Activated CD4-positive, alpha-beta T cell treated with anti-CD3 and anti-CD28 coated beads for 1 hour (primary cell): ENCODE results near the gene RNF135.
"Not testable (repeated sequence)": the region's sequence is repeated elsewhere in the genome, so short reads cannot be mapped to it uniquely, and the experiment has no call there.

Experiments used
- DNase-seq: peaks from one replicate; pipeline ENCODE4 v3.0.0-alpha.2; 2020

RNF135 gene, protein sequence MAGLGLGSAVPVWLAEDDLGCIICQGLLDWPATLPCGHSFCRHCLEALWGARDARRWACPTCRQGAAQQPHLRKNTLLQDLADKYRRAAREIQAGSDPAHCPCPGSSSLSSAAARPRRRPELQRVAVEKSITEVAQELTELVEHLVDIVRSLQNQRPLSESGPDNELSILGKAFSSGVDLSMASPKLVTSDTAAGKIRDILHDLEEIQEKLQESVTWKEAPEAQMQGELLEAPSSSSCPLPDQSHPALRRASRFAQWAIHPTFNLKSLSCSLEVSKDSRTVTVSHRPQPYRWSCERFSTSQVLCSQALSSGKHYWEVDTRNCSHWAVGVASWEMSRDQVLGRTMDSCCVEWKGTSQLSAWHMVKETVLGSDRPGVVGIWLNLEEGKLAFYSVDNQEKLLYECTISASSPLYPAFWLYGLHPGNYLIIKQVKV

DNA sequence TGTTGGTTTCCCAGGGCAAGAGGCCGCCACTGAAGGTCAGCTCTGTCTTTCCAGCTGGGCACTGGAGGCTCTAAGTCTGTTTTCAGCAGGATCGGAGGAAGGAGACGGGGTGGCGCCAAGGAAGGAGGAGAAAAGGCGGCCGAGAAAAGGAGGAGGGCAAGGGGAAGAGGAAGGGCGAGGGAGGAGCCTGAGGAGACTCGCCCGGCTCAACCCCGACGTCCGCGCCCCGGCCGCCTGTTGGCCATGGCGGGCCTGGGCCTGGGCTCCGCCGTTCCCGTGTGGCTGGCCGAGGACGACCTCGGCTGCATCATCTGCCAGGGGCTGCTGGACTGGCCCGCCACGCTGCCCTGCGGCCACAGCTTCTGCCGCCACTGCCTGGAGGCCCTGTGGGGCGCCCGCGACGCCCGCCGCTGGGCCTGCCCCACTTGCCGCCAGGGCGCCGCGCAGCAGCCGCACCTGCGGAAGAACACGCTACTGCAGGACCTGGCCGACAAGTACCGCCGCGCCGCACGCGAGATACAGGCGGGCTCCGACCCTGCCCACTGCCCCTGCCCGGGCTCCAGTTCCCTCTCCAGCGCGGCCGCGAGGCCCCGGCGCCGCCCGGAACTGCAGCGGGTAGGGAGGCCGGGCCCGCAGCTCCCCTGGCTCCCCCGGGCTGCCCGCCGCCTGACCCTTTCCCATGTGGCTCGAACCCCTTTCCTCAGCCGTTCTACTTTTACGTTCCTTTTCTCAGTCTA, at the start of gene RNF135:
Gene RNF135, plus strand, starts transcription at position 209 of the 737 bp plus-strand sequence. Its CDS starts 35 bp downstream, at position 244.
- peak; percentile 41 for DNase-seq

DNA sequence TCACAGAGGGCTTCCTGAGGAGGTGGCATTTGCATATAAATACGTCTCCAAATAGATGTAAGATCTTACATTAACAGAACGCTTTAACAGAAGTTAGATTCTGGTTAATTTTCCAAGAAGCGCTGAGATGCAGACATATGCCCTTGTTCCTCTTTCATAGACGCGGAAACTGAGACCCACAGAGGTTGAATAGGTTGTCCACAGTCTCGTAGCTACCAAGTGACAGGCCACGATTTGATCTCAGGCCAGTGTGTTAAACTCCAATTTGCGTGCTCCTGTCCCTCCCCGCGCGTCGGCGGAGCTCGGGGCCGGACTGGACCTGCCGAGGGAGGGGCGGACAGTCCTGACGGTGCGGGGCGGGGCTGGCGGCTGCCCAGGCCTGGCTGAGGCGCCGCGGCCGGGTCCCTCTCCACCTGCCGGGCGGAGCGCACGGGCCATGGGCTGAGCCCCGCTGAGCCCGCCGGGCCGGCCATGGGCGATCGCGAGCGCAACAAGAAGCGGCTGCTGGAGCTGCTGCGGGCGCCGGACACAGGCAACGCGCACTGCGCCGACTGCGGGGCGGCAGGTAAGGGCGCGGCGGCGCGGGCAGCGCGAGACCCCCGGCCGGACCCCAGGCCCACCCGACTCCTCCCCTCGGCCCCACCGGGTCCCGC, 49.2 kb upstream of the RNF135 start, which contains the start of gene ADAP2:
Gene ADAP2, plus strand, starts transcription at position 402 of the 653 bp plus-strand sequence. Its CDS starts 70 bp downstream, at position 472.
- DNase-seq = no peak

DNA sequence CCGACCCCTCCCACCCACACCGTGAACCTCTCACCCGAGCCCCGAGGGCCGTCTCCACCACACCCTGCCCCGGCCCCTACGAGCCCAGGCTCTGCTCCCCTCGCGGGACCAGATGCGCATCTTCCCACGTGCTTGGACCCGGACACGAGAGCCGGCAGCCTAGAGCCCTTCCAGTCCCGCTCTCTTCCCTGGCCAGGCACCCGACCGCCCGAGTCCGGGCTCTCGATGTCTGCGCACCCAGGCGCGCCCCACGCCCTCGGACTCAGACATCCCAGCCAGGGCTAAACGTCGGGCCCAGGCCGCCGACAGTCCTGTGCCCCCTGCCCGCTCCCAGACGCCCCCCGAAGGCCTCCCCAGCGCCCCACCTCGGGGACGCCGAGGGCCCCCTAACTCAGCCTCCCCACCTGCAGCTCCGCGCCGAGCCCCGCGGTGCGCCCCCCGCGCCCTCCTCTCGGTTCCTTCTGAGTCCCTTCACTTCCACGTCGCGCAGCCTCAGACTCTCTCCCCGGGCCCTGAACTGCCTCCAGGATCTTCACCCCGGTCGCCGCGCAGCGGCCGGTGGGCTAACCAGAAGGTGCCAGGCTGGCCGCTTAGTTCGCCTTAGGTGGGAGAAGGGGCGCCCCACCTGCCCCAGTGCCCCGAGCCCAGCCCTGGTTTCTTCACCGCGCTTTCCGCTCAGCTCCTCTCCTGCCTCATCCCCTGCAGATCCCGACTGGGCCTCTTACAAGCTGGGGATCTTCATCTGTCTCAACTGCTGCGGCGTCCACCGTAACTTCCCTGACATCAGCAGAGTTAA, 48.4 kb upstream of the RNF135 start:
- DNase-seq = no peak

DNA sequence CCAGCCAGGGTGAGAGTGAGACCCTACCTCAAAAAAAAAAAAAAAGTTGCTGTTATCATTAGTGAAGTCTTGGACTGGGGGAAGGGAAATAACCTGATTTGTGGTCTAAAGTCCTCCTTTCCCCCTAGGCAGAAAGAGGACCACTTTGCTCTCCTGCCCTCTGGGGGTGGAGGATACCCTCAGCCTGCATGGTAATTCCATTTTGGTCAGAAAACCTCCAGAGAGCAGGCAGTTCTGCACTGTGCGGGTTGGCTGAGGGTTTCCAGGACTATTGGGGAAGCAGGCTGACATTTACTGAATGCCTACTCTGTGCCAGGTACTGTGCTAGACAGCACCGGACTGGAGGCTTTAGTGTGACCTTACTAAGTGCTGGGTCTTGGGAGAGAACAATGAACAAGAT, 46.5 kb upstream of the RNF135 start:
- DNase-seq = no peak

DNA sequence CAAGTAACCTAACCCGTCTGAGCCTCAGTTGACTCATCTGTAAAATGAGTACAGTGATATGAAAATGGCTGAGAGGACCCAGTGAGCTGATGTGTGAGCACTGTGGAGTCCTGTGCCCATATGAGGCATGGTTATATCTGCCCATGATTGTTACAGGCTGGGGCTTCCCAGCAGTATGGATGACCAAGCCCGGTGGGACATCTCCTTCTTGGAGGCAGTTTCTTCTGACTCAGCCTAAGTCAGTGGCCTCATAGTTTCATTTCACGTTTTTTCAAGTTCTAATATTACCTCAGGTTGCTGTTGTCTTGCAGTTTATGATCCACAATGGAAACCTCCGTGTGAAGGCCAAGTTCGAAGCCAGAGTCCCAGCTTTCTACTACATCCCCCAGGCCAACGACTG, 44.3 kb upstream of the RNF135 start:
- no peak for DNase-seq

DNA sequence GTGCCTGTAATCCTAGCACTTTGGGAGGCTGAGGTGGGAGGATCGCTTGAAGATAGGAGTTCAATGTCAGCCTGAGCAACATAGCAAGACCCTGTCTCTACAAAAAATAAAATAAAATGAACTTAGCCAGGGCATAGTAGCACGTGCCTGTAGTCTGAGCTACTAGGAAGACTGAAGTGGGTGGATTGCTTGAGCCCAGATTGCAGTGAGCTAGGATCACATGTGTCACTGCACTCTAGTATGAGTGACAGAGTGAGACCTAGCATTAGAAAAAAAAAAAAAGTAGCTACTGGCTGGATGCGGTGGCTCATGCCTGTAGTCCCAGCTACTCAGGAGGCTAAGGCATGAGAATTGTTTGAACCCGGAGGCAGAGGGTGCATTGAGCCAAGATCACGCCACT, 43.1 kb upstream of the RNF135 start:
- DNase-seq = no peak

DNA sequence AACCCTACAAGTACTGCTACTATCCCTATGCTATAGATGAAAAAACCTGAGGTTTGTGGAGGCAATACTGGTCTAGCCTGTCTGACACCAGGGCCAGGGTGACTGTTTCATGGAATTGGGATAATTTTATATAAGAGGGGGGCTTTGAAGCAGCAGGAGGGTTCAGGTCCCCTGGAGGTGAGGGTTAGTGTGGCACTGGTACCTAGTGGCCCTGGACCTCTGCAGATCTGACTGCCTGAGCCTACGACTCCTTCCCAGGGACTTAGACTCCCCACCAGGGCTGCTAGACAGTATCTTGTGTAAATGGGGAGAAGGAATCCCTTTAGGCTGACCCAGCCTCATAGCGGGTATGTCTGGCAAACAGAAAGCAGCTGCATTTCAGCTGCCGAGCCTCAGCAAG, 42.3 kb upstream of the RNF135 start:
- no peak for DNase-seq

DNA sequence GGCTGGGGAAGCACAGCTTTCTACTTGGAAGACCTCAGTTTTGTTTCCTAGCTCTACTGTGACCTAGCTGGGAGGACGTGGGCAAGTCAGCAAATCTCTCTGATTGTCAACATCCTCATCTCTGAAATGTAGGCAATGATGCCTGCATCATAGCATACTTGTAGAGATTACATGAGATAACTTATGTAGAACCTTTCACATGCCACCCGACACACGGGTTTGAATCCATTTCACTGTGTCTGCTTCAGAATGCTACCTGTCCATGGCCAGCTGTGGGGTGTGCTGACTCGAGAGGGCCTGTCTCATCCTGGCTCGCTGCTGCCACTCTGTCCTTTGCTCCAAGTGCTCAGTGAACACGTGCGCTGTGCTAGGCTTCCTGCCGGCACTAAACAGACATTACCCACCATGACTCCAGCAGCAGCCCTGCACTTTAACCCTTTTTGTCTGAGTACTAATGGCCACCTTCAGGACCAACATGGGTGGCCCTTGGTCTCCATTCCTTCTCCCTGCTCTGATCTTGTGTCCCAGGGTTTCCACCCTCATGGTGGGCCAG, 41.7 kb upstream of the RNF135 start:
- DNase-seq = no peak

DNA sequence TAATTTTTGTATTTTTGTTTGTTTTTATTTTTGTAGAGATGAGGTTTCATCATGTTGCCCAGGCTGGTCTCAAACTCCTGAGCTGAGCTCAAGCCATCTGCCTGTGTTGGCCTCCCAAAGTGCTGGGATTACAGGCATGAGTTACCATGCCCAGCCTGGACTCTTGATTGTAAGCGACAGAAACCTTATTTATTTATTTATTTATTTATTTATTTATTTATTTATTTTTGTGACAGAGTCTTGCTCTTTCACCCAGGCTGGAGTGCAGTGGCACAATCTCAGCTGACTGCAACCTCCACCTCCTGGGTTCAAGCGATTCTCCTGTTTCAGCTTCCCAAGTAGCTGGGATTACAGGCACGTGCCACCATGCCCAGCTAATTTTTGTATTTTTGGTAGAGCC, 41.0 kb upstream of the RNF135 start:
- DNase-seq = not testable (repeated sequence)

DNA sequence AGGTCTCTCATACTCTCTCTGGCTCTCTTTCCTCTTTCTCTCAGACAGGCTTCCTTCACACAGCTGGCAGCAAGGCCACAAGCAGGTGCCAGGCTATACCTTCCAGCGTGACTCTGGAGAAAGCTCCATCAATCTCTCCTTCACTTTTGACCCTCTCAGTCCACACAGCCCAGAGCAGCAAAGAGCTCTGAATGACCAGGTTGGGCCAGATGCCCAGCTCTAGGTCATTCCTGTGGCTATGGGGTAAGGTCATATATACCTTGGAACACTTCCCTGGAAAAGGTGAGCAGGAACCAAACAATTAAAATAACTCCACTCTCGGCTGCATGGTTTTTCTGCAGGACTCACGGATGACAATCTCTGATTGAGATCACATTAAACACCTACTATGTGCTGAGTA, 40.3 kb upstream of the RNF135 start:
- no peak for DNase-seq

DNA sequence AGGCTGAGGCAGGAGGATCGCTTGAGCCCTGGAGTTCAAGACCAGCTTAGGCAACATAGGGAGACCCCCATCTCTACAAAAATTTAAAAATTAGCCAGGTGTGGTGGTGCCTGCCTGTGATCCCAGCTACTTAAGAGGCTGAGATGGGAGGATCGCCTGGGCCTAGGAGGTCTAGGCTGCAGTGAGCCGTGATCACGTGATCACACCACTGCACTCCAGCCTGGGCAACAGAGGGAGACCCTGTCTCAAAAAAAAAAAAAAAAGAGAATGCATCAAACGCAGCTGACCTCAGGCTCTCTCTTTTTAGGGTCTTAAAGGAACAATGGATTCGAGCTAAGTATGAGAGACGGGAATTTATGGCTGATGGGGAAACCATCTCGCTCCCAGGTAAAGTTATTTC, 39.3 kb upstream of the RNF135 start:
- not testable (repeated sequence) for DNase-seq

DNA sequence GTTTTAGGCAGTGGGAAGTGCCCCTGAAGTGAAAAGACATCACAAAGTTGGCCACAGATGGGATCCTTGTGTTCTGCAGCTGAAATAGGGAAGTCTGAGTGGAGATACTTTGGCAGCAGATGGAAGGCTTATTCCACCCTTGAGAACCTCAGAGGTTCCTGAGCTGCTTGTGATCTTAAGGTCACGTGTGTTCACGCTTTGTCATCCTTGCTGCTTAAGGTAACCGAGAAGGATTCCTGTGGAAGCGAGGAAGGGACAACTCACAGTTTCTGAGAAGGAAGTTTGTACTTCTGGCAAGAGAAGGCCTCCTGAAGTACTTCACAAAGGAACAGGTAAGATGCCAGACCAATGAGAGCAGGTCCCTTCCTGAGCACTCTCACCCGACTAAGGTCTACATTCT, 36.9 kb upstream of the RNF135 start:
- no peak for DNase-seq

DNA sequence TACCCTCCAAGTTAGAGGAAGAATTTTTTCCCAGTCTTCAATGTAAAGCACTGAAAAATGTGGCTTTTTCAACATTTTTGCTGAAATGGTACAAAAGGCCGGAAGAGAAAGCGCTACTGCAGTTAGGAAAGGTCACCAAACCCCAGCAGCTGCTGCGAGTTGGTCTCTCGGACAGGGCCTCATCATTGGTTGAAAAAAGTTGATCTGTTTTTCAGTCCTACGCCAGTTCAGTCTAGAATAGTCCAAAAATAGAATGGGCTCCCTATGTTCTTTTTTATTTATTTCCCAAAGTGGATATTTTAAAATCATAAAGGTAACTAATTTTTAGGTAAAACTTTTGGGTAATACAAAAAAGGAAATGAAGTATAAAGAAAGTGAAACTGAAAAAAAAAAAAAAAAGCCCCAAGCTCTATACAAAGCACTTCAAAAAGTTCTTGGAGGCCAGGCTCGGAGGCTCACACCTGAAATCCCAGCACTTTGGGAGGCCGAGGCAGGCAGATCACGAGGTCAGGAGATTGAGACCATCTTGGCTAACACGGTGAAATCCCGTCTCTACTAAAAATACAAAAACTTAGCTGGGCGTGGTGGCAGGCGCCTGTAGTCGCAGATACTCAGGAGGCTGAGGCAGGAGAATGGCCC, 31.7 kb upstream of the RNF135 start:
- no peak for DNase-seq

DNA sequence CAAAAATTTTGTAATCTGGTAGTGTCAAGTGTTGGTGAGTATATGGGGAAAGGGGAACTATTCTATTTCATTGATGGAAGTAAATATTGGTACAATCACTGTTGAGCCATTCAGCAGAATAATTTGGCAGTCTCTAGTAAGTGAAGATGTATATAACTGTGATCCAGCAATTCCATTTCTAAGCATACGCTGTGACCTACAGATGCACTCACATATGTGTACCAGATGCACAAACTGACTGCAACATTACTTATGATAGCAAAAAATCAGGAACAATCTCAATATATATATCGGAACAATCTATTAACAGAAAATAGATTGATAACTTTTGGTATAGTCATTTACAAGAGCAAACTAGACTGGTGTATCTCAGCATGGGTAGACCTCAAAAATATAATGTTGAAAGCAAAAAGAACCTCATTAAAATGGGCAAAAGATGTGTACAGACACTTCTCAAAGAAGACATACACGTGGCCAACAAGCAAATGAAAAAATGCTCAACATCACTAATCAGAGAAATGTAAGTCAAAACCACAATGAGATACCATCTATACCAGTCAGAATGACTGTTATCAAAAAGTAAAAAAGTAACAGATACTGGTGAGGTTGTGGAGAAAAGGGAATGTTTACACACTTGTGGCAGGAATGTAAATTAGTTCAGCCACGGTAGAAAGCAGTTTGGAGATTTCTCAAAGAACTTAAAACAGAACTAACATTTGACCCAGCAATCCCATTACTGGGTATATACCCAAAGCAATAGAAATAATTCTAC, 28.3 kb upstream of the RNF135 start:
- no peak for DNase-seq

DNA sequence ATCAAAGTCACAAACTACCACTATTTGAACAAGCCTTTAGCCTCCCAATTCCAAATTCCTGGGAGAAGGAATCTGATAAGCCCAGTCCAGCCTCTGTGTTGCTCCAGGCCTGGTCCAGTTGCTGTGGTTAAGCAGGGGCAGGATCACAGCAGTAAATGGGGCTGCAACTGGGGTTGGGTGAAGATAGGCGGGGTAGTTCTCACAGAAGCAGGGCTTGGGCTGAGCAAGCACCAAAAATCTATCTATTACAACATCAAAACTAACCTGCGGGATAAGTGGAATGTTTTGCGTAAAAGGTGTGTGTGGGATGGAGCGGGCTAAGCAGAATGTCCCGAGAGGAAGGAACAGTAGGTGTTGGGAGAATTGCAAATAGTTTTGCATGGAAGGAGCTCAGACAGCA, 23.0 kb upstream of the RNF135 start:
- DNase-seq = no peak

DNA sequence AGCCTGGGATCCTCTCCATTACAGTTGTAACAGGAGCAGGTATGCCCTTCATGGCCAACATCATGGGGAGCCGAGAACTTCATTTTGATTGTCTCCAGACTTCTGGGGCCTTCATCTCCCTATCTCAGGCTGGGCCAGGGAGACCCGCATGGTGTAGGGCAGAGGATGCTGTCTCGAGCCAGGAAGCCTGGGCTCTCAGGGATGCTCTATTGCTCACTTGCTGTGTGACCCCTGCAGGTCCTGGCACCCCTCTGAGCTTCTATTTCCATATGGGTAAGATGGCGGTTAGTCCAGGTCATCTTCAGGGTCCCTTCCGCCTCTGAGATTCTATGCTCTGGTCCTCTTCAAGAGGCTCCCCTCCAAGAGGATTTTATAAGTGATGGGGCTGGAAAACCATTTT, 20.6 kb upstream of the RNF135 start:
- no peak for DNase-seq

DNA sequence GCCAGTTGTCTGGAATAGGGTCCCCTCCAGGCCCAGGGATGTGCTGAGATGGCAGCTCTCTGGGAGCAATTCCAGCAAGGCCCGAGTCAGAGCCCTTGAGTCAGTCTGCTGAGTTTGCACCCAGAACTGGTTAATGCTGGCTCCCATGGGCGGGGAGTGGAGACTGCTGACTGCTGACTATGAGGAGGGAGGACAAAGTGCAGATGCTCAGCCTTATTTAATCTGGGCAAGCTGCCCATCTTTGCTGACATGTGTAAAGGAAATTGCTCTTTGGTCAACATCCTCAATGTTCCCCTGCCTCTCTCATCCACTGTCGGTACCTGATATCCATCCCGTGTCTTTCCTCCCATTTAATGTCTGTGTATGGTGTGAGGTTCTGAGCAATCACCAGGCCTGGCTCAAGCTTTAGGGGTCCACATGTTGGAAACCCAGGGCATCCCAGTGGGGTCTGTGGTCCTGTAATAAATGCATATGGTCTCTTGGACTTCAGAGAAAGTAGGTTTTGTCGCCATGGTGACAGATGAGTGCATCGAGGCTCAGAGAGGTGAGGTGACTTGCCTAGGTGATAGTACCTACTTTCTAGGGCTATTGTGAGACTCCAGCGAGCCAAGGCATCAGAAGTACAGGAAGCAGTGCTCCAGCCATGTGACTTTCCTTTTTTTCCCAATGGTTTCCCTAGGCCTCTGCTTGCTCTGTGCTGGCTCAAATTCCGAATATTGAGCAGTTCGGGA, 20.0 kb upstream of the RNF135 start:
- no peak for DNase-seq

DNA sequence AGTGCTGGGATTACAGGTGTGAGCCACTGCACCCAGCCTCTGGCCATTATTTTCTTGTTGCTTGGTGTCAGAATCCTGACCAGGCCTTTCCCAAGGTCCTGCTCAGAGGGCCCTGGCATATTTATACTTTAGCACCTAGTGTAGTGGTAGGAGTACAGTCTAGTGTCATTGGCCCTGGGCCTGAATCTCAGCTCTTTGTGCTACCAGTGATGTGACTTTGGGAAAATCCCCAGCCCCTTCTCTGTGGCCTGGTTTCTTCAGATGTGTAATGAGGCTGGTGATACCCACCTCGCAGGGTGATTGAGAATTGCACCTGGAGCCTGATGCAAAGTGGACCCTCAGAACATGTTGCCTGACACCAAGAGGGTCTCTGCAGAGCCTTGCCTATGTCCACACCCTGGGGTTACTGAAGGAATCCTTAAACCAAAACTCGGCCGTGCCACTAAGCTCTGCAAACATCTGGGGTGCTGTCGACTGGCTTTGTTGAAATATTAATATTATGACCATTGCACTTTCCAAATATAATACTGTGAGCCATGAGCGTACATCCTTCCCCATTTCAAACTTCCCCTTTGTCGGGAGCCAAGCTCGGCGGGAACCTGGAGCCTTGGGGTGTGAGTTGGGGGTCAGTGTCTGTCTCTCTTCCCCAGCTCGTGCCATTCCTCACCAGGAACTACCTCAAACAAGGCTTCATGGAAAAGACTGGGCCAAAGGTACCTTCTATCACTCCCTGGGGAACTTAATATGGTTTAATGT, 18.0 kb upstream of the RNF135 start:
- no peak for DNase-seq

DNA sequence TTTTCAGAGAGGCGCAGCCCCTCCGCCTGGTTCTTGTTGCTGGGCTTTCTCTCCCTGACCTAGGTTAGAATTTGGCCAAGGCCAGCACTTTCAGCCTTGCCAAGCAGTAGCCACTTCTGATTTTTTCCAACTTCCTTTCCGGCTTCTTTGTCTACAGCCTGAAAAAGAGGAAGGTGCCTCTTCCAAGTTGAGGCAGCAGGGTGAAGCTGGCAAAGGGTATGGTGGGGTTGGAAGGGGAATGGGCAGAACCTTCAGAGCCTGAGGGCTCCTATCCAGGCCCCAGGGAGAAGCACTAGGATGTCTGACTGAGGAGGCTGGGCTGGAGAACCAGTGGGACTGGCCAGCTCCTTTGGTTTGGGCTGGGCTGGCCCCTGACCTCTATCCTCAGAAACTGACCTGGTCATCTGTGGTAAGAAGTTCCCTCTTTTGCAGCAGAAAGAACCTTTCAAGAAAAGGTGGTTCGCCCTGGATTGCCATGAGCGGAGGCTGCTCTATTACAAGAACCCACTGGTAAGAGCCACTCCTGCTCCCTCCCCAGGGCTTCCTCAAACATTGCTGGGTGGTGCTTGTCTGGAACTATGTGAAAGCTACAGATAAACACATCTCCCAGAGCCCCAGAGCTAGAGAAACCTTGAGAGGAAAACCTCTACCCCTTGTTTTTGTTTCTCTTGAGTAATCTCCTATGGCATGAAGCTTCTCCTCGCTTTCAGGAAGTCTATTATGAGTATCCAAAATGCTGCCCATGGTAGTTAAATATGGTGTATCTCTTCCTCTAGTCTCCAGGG, 16.6 kb upstream of the RNF135 start:
- DNase-seq = no peak
